ENCODE measurements around the gene FRMD1.
A peak's percentile ranks its signal among the peaks of the same experiment; 100 is the strongest.

Gene FRMD1

DNA sequence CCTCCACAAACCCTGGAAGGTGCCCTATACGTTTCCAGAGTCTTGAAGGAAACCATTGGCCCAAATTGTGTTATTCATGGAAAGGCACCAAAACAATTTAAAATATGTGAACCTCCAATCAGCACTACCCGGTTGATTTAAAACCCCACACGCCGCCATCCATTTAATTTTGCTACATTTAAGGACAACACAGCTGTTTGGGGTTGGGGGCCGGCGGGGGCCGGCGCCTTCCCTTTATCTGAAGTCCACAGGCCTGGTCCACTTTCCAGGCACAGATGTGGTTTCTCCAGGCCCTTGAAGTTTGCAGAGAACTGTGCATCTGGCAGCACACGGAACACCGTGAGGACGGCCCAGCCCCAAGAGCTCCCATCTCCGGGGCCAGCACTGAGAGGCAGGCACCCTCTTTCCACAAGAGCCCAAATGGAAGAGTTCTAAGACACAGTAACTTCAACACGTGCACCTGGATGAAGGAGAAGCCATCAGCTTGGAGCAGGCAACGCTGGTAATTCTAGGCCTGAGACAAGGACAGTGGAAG, 16.8 kb upstream of the FRMD1 start:
- DNase-seq (ENCODE audit: low spot score): no peak

DNA sequence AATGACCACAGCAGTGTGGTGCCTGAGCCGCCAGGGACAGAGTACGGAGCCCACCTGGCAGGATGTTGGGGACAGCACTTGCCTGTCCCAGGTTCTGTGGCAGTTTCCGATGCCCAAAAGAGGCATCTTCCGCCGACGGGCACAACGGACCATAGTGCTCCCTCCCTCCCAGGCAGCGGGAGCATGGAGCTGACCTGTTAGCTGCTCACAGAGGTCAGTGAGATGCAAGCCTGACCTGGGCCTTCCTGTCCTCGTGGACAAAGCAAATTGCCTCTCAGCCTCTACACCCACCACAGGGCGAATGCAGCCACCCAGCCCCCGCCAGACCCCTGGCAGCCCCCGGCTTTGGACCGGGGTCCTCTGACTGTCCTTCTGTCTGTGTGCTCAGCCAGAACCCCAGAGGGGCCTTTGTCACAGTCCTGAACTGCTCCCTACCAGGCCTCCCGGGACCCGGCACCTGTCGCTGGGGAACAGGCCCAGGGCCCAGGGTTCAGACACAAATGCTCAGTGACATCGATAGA, 16.2 kb upstream of the FRMD1 start:
- no peak for DNase-seq (ENCODE audit: low spot score)

DNA sequence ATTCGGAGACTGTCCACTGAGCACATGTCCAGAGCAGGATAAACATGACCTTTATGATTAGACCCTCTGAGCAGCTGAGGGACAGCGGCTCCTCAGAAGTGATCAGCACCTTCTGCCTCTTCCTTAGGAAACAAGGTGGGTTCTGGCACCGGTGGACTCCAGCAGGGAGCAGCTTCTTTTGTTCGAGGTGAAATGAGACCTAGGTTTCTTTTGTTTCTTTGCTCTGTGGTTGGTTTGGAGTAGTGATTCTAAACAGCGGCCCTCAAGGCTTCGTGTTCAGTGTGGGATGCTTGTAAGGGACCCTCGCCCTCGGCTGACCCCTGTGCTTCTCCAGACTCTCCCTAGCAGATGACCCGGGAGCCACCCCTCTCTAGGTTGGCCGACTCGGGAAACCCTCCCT, 14.6 kb upstream of the FRMD1 start:
- no peak for DNase-seq (ENCODE audit: low spot score)

GRCh38 chr6:168093071-168093505, 14.1 kb upstream of the FRMD1 start:
- DNase-seq (ENCODE audit: low spot score): no peak

GRCh38 chr6:168092541-168092940, 13.5 kb upstream of the FRMD1 start:
- DNase-seq (ENCODE audit: low spot score): no peak

DNA sequence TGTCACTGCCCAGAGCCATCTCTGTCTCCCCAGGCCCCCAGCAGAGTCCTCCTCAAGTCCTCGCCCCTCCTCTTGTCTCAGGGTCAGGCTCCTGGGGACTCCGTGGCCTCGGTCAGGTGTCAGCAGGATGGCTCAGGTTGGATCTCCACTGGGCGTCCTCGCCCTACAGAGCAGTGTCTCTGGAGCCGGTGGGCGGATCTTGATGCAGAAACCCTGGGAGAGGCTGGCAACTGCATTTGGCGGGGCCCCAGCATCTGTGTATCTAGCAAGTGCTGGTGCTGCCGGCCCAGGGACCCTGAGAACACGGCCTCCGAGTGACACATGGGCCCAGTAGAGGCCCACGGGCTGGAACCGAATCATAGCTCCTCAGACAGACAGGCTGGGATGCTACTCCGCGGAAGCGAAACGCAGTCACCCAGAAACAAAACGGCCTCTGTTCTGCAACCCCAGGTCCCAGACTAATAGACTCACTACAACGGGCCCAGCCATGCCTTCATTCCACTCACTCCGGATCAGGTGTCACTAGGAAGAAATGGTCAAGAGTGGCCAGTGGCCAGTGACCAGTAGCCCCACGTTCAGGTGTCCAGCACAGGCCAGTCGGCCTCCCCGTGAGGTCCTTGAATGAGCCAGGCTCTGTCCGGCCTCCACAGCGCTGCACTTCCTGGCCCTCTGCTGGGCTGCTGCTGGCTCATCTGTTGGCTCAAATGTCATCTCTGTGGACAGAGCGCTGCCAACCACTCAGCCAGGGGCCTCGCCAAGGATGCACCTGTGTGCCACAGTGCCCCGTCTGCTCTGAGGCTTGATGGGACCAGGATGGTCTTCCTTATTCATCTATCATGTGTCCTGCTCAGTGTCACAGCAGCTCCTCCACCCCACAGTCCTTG, 12.6 kb upstream of the FRMD1 start:
- no peak for DNase-seq (ENCODE audit: low spot score)

DNA sequence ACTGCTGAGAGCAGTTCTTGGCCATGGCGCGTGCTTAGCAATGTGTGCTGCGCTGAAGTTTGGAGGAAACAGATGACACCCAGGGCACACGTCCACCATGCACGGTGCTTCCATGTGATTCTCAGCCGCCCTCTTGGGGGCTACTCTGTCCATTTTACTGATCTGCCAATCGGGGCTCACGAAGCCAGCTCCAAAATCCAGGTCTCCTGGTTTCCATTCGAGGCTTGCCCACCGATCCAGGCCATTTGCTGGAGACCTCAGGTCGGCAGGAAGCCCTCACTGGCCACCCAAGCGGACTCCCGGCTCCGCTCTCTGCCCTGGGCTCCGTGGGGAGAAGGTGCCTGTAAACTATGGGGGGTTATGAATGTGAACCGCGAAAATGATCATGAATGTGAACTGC, 11.7 kb upstream of the FRMD1 start:
- DNase-seq (ENCODE audit: low spot score): no peak

- DNase-seq (ENCODE audit: low spot score): no peak
Measured at GRCh38 chr6:168090064-168090690, 11.2 kb upstream of the FRMD1 start.

GRCh38 chr6:168089186-168090063, 10.4 kb upstream of the FRMD1 start:
- no peak for DNase-seq (ENCODE audit: low spot score)

GRCh38 chr6:168088161-168089053, 9.4 kb upstream of the FRMD1 start:
- peak; percentile 85 for DNase-seq (ENCODE audit: low spot score)

DNA sequence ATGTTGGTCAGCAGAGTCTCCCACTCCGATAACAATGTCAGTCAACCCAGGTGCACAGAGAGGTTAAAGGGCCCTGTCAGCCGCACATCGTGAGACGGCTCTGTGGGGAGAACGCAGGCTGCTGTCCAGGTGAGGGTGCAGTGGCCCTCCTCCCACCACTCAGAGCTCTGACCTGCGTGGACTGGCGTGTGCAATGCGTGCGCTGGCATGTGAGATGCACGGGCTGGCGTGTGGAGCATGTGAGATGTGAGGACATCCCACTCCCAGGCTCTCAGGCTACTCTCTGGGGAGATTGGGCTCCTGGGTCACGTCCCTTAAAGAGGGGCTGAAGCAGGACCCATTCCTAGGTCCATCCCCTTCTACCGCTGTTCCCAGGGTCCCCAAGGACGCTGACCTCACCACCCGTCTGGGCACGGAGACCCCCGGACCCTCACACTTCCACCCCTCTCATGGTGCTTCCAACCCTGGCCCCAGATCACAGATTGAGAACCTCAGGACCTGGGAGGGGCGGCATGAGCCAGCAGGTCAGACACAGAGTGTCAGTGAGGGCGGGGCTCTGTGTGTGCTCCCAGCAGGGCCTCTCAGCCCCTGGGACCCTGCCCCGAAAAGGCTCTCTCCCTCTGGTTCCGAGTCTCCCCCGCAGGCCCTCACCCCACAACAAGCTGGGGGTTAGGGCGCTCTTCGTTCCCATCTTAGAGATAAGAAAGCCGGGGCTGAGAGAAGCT, 8.6 kb upstream of the FRMD1 start:
- DNase-seq (ENCODE audit: low spot score): no peak

DNA sequence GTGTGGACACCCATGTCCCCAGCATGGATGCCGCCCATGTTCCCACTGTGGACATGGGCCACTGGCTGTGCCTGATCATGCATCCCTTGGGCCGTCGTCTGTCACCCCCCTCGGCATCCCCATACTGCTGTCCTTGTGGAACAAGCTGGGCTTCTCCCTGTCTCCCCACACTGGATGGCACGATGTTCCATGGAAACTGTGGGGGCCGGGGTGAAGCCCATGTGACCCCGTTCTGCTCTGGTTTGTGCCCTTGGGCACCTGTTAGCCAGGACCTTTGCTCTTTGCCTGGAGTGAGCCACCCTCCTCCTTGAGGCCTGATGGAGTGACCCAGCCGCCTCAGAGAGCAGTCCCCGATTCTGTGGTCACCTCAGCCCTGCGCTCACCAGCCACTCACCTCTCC, 7.6 kb upstream of the FRMD1 start:
- DNase-seq (ENCODE audit: low spot score): no peak

DNA sequence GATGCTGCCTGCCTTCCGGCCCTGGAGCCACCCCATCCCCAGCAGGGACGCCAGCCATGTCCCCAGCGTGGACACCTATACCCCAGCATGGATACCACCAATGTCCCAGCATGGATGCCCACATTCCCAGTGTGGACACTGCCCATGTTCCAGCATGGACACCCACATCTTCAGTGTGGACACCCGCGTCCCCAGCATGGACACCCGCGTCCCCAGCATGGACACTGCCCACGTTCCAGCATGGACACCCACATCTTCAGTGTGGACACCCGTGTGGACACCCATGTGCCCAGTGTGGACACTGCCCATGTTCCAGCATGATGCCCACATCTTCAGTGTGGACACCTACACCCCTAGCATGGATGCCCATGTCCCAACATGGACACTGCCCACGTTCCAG, 7.1 kb upstream of the FRMD1 start:
- no peak for DNase-seq (ENCODE audit: low spot score)

- DNase-seq (ENCODE audit: low spot score): no peak
Measured at GRCh38 chr6:168084465-168085160, 5.6 kb upstream of the FRMD1 start.

DNA sequence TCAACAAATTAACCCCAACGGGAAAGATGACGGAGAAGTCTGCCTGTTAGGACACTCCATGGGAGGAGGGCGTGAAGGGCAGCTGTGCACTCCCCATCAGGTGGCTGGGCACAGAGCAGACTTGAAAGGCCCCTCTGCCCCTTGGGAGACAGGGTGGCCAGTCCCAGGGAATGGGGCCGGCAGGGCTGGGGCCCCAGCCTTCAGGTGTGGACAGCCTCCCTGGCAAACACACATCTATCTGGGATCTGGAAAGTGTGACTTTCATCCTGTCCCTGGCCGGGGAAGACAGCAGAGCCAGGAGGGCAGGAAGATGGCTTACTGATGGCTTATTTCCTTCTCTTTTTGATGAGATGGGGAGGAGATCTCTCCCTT, 4.5 kb upstream of the FRMD1 start:
- DNase-seq (ENCODE audit: low spot score): no peak

- no peak for DNase-seq (ENCODE audit: low spot score)
Measured at GRCh38 chr6:168082860-168083513, 4.0 kb upstream of the FRMD1 start.

- no peak for DNase-seq (ENCODE audit: low spot score)
Measured at GRCh38 chr6:168081858-168082546, 3.0 kb upstream of the FRMD1 start.

GRCh38 chr6:168080393-168081077, 1.5 kb upstream of the FRMD1 start:
- no peak for DNase-seq (ENCODE audit: low spot score)

Data from AG08396 (cell line).